Neural cell (in vitro differentiated cells): ENCODE data around the gene CLASP2.

Experiments used
- CTCF ChIP-seq: fragments of 450-650 bp; IDR thresholded peaks from 2 replicates; pipeline ENCODE4 v1.5.1; 2014; ENCODE audit warnings: antibody characterized with exemption, mild to moderate bottlenecking, moderate library complexity; ENCODE audit not compliant: poor library complexity, severe bottlenecking
- EP300 ChIP-seq: fragments of 450-650 bp; conservative IDR thresholded peaks from 2 replicates; pipeline ENCODE4 v1.6.1; 2014; ENCODE audit warnings: antibody characterized with exemption, mild to moderate bottlenecking, moderate library complexity; ENCODE audit not compliant: poor library complexity, severe bottlenecking
- EZH2 ChIP-seq: fragments of 200-600, 300-800 bp; shearing (Covaris generic), sonication (generic); IDR thresholded peaks from 2 replicates; pipeline ENCODE4 v1.6.1; 2014; ENCODE audit warnings: antibody characterized with exemption, low read length, borderline replicate concordance, mild to moderate bottlenecking; ENCODE audit not compliant: insufficient read depth, poor library complexity, severe bottlenecking
- MXI1 ChIP-seq: fragments of 450-650 bp; conservative IDR thresholded peaks from 2 replicates; pipeline ENCODE4 v1.6.1; 2014; ENCODE audit warnings: antibody characterized with exemption, mild to moderate bottlenecking; ENCODE audit not compliant: poor library complexity, severe bottlenecking
- POLR2AphosphoS5 ChIP-seq: IDR thresholded peaks from 2 replicates; pipeline ENCODE4 v1.6.1; 2012
- REST ChIP-seq: IDR thresholded peaks from 2 replicates; pipeline ENCODE4 v1.6.1; 2012; ENCODE audit warnings: borderline replicate concordance
- SMC3 ChIP-seq: fragments of 450-650 bp; conservative IDR thresholded peaks from 2 replicates; pipeline ENCODE4 v1.6.1; 2014; ENCODE audit warnings: antibody characterized with exemption, mild to moderate bottlenecking, moderate library complexity; ENCODE audit not compliant: poor library complexity

- no peak for TF ChIP-seq POLR2AphosphoS5
- no peak for TF ChIP-seq CTCF
- no peak for TF ChIP-seq EP300
- TF ChIP-seq EZH2 = no peak
- no peak for TF ChIP-seq REST
- TF ChIP-seq SMC3 = no peak
- no peak for TF ChIP-seq MXI1
These were observed 191.3 kb downstream of the CLASP2 start for GRCh38 chr3:33526787-33527186.
